H4 (cell line): Measurements from ENCODE around the gene KCNK10. TPM values are rescaled to one million over a fixed set of nuclear protein-coding genes. Genes with fewer than 3 reads are reported as not detected.

Experiments used
- DNase-seq: peaks from one replicate; pipeline ENCODE4 v3.0.0-alpha.2; 2015; ENCODE audit warnings: low spot score
- total RNA-seq: library from RNA; depleted of rRNA; stranded (reverse); fragments of >200 nt; shearing (Covaris generic); gene quantifications from 2 replicates; pipeline ENCODE4 v1.2.3, GENCODE V29; 2014; rRNA removed

KCNK10 gene
- 0.02 TPM in 1 of 2 replicates, not detected in the other for total RNA-seq

DNA sequence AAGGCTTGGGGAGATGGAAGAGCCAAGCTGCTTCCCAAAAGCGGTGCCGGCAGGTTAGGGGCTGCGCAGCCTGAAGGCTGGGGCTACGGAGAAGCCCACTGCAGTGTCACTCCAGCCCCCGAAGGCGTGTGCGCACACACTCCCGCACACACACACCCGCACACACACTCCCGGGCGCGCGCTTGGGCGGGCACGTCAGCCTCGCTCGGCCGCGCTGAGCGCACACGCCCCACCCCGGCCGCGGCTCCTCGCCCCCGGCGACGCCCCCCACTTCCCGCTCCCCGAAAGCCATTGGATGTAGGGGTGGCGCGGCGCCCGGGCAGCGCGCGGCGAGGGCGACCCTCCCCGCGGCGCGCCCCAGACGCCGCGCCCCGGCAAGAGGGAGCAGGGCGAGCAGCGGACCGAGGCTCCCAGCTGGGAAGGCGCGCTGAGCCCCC is at the start of gene KCNK10:
KCNK10 (minus strand) TSS at position 184 of the 437 bp plus-strand sequence. CDS start 471 bp downstream, outside the sequence.
- DNase-seq, result no peak

GRCh38 chr14:88369496-88369895 is 46.4 kb upstream of the KCNK10 start:
- no peak for DNase-seq

DNA sequence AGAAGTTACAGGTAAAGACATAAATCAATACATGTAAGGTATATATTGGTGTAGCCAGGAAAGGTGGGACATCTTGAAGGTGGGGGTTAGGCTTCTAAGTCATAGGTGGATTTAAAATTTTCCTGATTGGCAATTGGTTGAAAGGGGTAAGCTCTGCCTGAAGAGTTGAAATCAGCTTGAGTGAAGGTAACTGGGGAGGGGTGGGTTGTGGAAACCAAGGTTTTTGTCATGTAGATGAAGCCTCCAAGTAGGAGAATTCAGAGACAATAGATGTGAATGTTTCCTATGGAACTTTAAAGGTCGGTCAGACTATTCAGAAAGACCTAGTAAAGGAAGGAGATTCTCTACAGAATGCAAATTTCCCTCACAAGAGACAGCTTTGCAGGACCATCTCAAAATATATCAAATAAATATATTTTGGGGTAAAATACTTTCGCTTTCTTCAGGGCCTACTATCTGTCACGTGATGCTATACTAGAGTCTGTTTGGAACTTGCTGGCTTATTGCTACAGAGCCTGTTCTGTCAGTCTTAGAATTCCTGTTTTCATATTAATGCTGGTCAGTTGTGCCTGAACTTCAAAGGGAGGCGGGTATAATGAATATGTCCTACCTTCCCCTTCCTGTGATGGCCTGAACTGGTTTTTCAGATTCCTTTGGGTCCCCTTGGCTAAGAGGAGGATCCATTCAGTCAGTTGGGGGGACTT is 41.8 kb upstream of the KCNK10 start:
- no peak for DNase-seq

GRCh38 chr14:88363644-88364043 is 40.6 kb upstream of the KCNK10 start:
- DNase-seq, result no peak

DNA sequence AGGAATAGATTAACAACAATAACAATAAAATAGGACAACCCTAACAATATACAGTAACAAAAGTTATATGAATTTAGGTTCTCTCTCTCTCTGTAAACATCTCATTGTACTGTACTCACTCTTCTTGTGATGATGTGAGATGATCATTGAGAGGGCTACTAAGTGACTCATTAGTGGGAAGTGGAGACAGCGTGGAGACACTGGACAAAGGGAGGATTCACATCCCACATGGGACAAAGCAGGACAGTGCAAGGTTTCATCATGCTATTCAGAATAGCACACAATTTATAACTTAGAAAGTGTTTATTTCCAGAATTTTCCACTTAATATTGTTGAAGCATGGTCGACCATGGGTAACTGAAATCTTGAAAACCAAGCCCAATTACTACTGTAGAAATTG is 36.4 kb upstream of the KCNK10 start:
- no peak for DNase-seq

GRCh38 chr14:88354358-88354757 is 31.3 kb upstream of the KCNK10 start:
- no peak for DNase-seq

GRCh38 chr14:88352698-88353097 is 29.6 kb upstream of the KCNK10 start:
- no peak for DNase-seq

GRCh38 chr14:88351966-88352691 is 29.1 kb upstream of the KCNK10 start:
- peak; percentile 8 for DNase-seq

- DNase-seq, result no peak
These were observed 25.5 kb upstream of the KCNK10 start for GRCh38 chr14:88348546-88348945.

DNA sequence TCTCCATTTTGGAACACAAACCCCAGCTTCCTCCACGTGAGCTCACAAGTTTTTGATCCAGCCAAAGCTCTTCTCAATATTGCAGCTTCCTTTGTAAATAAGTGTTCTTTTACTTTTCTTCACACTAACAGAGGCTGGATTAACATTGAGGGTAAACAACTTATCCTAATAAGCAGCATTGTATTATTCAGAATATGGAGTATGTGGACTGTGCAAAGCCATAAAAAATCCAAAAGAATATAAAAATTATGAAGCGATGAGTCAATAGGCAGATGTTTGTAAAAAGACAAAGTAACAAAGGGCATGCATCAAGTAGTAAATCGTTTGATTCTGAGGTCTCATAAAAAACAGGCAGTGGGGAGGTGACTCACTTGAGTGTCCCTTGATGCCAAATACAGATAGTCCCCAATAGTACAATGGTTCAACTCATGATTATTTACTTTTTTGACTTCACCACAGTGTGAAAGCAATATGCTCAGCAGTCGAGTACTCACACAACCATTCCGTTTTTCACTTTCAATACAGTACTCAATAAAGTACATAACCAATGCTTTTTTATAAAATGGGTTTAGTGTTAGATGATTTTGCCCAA is 23.1 kb upstream of the KCNK10 start:
- DNase-seq, result peak; percentile 22

DNA sequence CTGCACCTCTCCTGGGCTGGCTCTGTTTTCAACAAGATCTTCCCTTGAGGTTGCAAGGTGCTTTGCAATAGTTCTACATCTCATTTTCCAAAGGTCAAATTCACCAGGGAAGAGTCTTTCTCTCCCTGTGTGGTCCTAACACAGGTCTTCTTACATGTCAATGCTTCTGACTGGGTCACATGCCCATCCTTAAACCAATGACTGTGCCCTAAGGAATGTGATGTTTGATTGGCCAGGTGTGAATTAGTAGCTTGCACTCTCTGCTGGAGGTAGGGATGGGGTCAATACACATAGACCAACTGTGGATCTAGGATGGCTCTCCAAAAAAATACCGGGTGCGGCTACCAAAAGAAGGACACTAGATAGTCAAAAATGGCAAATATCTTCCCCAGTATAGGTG is 19.9 kb upstream of the KCNK10 start:
- no peak for DNase-seq

- no peak for DNase-seq
These were observed 17.3 kb upstream of the KCNK10 start for GRCh38 chr14:88340357-88340756.

GRCh38 chr14:88333036-88333435 is 10.0 kb upstream of the KCNK10 start:
- DNase-seq, result no peak

- no peak for DNase-seq
These were observed 4.4 kb upstream of the KCNK10 start for GRCh38 chr14:88327497-88327896.

- no peak for DNase-seq
These were observed 3.5 kb upstream of the KCNK10 start for GRCh38 chr14:88326352-88327103.

DNA sequence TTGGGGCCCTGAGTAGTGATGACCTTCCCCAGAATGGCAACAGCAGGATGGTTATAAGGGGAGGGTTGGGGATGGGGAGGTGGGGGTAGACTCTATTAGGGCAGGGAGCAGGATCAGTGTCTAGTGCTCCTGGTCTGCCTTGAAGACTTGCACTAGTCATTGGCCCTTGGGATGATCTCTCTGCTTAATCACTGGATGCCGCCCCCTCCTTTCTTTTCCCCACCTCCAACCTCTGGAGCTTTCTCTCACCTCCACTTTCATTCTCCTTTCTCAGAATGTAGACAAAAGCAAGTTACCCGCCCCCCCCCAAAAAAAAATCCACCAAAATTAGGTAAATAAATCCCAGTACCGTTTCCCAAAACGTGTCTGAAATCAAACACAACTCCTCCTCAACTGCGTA is 2.8 kb upstream of the KCNK10 start:
- no peak for DNase-seq

GRCh38 chr14:88324930-88325329 is 1.9 kb upstream of the KCNK10 start:
- no peak for DNase-seq

DNA sequence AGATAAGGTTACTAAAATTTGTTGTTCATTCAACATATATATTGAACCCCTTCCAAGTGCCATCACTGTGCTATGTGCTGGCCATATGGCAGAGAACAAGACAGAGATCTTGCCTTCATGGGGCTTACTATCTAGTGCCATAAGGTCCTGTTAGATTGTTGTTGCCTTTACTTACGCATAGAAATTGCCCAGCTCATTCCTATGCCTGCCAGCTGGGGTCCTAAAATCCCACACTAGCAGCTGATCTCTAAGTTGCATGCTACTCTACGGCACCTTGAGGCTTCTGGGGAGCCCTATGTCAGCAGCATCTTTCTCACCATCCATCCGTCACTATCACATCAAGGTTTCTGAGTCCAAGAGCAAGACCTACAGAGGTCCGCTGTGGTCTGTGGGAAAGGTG is 1.4 kb upstream of the KCNK10 start:
- no peak for DNase-seq

DNA sequence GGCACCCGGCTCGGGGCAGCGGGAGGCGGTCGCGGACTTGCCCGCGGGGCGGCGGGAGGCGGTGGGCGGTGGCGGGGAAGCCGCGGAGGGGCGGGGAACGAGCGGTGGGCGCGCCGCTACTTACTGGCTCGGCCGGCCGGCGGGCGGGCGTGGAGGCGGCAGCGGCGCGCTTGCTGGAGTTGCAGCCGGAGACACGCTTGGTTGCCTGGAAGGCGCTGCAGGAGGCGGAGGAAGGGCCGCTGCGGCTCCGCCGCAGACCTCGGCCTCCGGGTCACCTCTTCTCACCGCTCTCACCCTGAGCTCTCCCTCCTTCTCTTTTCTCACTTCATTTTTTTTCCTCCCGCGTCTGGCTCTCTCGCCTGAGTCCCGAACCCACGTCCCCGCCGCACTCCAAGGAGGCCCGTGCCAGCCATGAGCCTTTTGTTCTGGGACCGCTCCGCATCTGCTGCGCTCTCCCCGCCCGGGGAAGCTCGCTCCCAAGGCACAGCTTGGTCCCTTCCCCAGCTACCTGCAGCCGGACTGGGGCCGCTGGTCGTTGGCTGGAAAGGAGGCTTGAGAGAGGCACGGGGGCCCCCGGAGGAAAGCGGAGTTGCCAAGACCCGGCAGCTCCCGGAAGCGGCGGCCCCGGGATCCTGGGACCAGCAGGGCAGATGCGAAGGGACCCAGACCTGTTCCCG is 592 bp upstream of the KCNK10 start:
- no peak for DNase-seq

- no peak for DNase-seq
These were observed 474 bp downstream of the KCNK10 start for GRCh38 chr14:88322504-88323085.
